Neural cell (in vitro differentiated cells): ENCODE data around the gene INSRR. TPM values are rescaled to one million over a fixed set of nuclear protein-coding genes. Genes with fewer than 3 reads are reported as not detected.

Source experiments
- H2AFZ ChIP-seq: fragments of 200-600, 300-800 bp; sonication (generic), shearing (Covaris generic); 2 replicates; pipeline ENCODE4 v1.6.0; 2014; ENCODE audit warnings: low read depth, mild to moderate bottlenecking, antibody characterized with exemption, low read length, moderate library complexity
- H3F3A ChIP-seq: fragments of 200-600 bp; shearing (Covaris generic); 2 replicates; pipeline ENCODE4 v1.6.1; 2016; ENCODE audit warnings: mild to moderate bottlenecking, moderate library complexity, mixed read lengths, antibody characterized with exemption, low read length; ENCODE audit not compliant: insufficient read depth, poor library complexity, severe bottlenecking
- H3K27ac ChIP-seq: fragments of 200-600, 300-800 bp; sonication (generic), shearing (Covaris generic); 2 replicates; pipeline ENCODE4 v1.5.1; 2014; ENCODE audit warnings: mild to moderate bottlenecking, low read length, moderate library complexity
- H3K27me3 ChIP-seq: fragments of 300-800, 200-600 bp; sonication (generic), shearing (Covaris generic); 2 replicates; pipeline ENCODE4 v1.6.0; 2014; ENCODE audit warnings: mild to moderate bottlenecking, low read depth, low read length, moderate library complexity; ENCODE audit not compliant: insufficient read depth
- H3K36me3 ChIP-seq: fragments of 300-800, 200-600 bp; sonication (generic), shearing (Covaris generic); 2 replicates; pipeline ENCODE4 v1.5.1; 2014; ENCODE audit warnings: mild to moderate bottlenecking, antibody characterized with exemption, low read length, moderate library complexity; ENCODE audit not compliant: insufficient read depth
- H3K4me2 ChIP-seq: fragments of 300-800, 200-600 bp; sonication (generic), shearing (Covaris generic); 2 replicates; pipeline ENCODE4 v1.6.0; 2014; ENCODE audit warnings: mild to moderate bottlenecking, low read length
- H3K4me3 ChIP-seq: fragments of 300-800, 200-600 bp; sonication (generic), shearing (Covaris generic); 2 replicates; pipeline ENCODE4 v1.5.1; 2014; ENCODE audit warnings: mild to moderate bottlenecking, low read length, moderate library complexity
- H3K79me2 ChIP-seq: fragments of 200-600 bp; shearing (Covaris generic); replicated peaks from 2 replicates; pipeline ENCODE4 v1.6.0; 2014; ENCODE audit warnings: mild to moderate bottlenecking, low read length, moderate library complexity; ENCODE audit not compliant: insufficient read depth
- H3K9ac ChIP-seq: fragments of 300-800, 200-600 bp; sonication (generic), shearing (Covaris generic); 2 replicates; pipeline ENCODE4 v1.6.1; 2016; ENCODE audit warnings: mild to moderate bottlenecking, low read length, mixed read lengths
- H3K9me2 ChIP-seq: fragments of 200-600 bp; shearing (Covaris generic); 2 replicates; pipeline ENCODE4 v1.6.1; 2016; ENCODE audit warnings: mild to moderate bottlenecking, low read length, mixed read lengths; ENCODE audit not compliant: insufficient read depth
- H3K9me3 ChIP-seq: fragments of 200-600, 300-800 bp; sonication (generic), shearing (Covaris generic); 2 replicates; pipeline ENCODE4 v1.6.1; 2016; ENCODE audit warnings: mild to moderate bottlenecking, mixed run types, low read length, moderate library complexity, mixed read lengths
- H4K20me1 ChIP-seq: fragments of 200-600 bp; shearing (Covaris generic); 2 replicates; pipeline ENCODE4 v1.6.1; 2016; ENCODE audit warnings: mild to moderate bottlenecking, mixed run types; ENCODE audit not compliant: insufficient read depth
- EP300 ChIP-seq: fragments of 450-650 bp; conservative IDR thresholded peaks from 2 replicates; pipeline ENCODE4 v1.6.1; 2014; ENCODE audit warnings: antibody characterized with exemption, mild to moderate bottlenecking, moderate library complexity; ENCODE audit not compliant: poor library complexity, severe bottlenecking
- EZH2 ChIP-seq: fragments of 200-600, 300-800 bp; shearing (Covaris generic), sonication (generic); IDR thresholded peaks from 2 replicates; pipeline ENCODE4 v1.6.1; 2014; ENCODE audit warnings: antibody characterized with exemption, low read length, borderline replicate concordance, mild to moderate bottlenecking; ENCODE audit not compliant: insufficient read depth, poor library complexity, severe bottlenecking
- MXI1 ChIP-seq: fragments of 450-650 bp; conservative IDR thresholded peaks from 2 replicates; pipeline ENCODE4 v1.6.1; 2014; ENCODE audit warnings: antibody characterized with exemption, mild to moderate bottlenecking; ENCODE audit not compliant: poor library complexity, severe bottlenecking
- RAD21 ChIP-seq: fragments of 450-650 bp; conservative IDR thresholded peaks from 2 replicates; pipeline ENCODE4 v1.6.1; 2014; ENCODE audit warnings: antibody characterized with exemption, mild to moderate bottlenecking, moderate library complexity
- REST ChIP-seq: IDR thresholded peaks from 2 replicates; pipeline ENCODE4 v1.6.1; 2012; ENCODE audit warnings: borderline replicate concordance
- SMC3 ChIP-seq: fragments of 450-650 bp; conservative IDR thresholded peaks from 2 replicates; pipeline ENCODE4 v1.6.1; 2014; ENCODE audit warnings: antibody characterized with exemption, mild to moderate bottlenecking, moderate library complexity; ENCODE audit not compliant: poor library complexity
- polyA plus RNA-seq: library from polyadenylated mRNA; depleted of rRNA; stranded (reverse); fragments of >200 nt; gene quantifications from 2 replicates; pipeline ENCODE4 v1.2.3, GENCODE V29; 2014
- TF ChIP-seq, protein P1 (sequence below): fragments of 450-650 bp; IDR thresholded peaks from 2 replicates; pipeline ENCODE4 v1.5.1; 2014; ENCODE audit warnings: antibody characterized with exemption, mild to moderate bottlenecking, moderate library complexity; ENCODE audit not compliant: poor library complexity, severe bottlenecking

INSRR gene
- polyA plus RNA-seq, 1 donor from 2014 or later: 3.0 TPM

DNA sequence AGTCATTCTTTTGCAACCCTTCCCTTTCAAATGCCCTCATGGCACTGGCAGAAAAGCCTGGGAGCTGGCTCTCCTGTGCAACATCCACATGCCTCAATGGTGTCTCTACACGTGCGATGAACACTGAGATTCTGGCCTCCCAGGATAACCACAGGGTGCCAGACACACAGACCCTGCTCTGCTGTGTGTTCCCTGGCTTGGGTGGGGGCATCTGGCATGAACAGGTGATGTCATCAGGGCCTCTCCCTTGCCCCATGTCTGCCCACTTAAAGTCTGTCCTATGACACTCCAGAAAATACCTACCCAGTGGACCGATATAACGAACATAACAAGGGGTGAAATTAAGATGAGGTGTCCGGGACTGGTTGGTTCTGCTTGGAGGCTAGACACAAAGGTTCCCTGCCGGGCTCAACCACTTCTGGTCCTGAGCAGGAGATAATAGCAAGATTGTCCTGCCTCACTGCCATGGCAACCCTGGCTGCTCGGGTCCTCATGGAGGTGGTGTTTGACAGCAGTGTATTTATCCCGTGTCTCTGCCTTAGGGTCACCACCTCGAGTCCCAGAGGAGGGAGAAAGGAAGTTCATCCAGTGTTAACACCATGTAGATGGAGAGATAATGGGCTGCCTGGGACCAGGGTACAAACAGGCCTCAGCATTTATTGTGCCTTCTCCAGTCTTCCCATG lies 19.3 kb downstream of the INSRR start:
- no peaks in the 10 kb centered on the region for H3K9me3 ChIP-seq
- H3K4me3 ChIP-seq: no peak overlapping the region
- peaks cover 16% of the 10 kb centered on the region for H3K27me3 ChIP-seq
- H3K36me3 ChIP-seq: no peaks in the 10 kb centered on the region
- H3F3A ChIP-seq: no peaks in the 10 kb centered on the region
- TF ChIP-seq EP300 (peak; percentile 20), EZH2 (no peak)
- TF ChIP-seq, protein P1, sequence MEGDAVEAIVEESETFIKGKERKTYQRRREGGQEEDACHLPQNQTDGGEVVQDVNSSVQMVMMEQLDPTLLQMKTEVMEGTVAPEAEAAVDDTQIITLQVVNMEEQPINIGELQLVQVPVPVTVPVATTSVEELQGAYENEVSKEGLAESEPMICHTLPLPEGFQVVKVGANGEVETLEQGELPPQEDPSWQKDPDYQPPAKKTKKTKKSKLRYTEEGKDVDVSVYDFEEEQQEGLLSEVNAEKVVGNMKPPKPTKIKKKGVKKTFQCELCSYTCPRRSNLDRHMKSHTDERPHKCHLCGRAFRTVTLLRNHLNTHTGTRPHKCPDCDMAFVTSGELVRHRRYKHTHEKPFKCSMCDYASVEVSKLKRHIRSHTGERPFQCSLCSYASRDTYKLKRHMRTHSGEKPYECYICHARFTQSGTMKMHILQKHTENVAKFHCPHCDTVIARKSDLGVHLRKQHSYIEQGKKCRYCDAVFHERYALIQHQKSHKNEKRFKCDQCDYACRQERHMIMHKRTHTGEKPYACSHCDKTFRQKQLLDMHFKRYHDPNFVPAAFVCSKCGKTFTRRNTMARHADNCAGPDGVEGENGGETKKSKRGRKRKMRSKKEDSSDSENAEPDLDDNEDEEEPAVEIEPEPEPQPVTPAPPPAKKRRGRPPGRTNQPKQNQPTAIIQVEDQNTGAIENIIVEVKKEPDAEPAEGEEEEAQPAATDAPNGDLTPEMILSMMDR: no peak
- H3K9ac ChIP-seq: peak overlapping the region; percentile 31
- H4K20me1 ChIP-seq: no peaks in the 10 kb centered on the region
- no peaks in the 10 kb centered on the region for H3K9me2 ChIP-seq
- H3K4me2 ChIP-seq: no peak overlapping the region
- no peak overlapping the region for H2AFZ ChIP-seq
- no peaks in the 10 kb centered on the region for H3K79me2 ChIP-seq
- H3K27ac ChIP-seq: peak overlapping the region; percentile 51

DNA sequence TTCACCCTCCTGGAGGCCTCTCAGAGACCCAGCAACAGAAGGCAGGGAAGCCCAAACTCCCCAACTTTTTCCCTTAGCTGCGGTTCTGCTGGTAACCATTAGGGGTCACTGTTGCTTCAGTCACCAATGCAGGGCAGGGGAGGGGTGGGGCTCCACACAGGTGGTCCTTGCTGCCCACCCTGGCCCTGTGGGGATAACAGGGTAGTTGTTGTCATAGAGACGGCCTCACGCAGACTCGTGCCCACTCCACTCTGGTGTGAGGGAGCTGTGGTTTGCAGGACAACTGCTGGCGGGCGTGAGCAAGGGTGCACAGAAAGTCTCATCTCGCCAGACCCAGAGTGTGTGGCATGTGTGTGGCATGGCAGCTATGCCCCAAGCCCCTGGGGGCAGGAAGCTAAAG lies 19.9 kb downstream of the INSRR start:
- no peaks in the 10 kb centered on the region for H3K9me2 ChIP-seq
- TF ChIP-seq REST (no peak), MXI1 (no peak), RAD21 (peak; percentile 77), SMC3 (peak; percentile 72)
- TF ChIP-seq, protein P1: peak; percentile 82
- no peaks in the 10 kb centered on the region for H3K36me3 ChIP-seq
- H2AFZ ChIP-seq: no peak overlapping the region
- peak overlapping the region; percentile 51 for H3K27ac ChIP-seq
- H4K20me1 ChIP-seq: no peaks in the 10 kb centered on the region
- no peaks in the 10 kb centered on the region for H3K79me2 ChIP-seq
- H3K27me3 ChIP-seq: peaks cover 10% of the 10 kb centered on the region
- H3K4me3 ChIP-seq: no peak overlapping the region
- peak overlapping the region; percentile 31 for H3K9ac ChIP-seq
- no peaks in the 10 kb centered on the region for H3K9me3 ChIP-seq
- no peak overlapping the region for H3K4me2 ChIP-seq
- no peaks in the 10 kb centered on the region for H3F3A ChIP-seq
